Natural killer cell (primary cell): Measurements from ENCODE around the gene CHMP2A. TPM values are rescaled to one million over a fixed set of nuclear protein-coding genes. Genes with fewer than 3 reads are reported as not detected.

Experiments used
- ATAC-seq, 3 donors: fragments of 150-1000 bp in 2 of 3; fragments of 200-7000 bp in 1 of 3; cut with Tn5 transposase; 1 replicate in 1 of 3; 2 replicates in 2 of 3; pipeline ENCODE4 v1.10.0; 2021; ENCODE audit warnings: mild to moderate bottlenecking in 2 of 3, moderate library complexity in 2 of 3
- DNase-seq, 2 donors: peaks; one replicate each; pipeline versions ENCODE4 v3.0.0 to v3.0.0-alpha.2; 2013 to 2021; ENCODE audit warnings: mixed read lengths in 1 of 2
- H3K27ac ChIP-seq: one replicate; pipeline ENCODE4 v1.5.1; 2013; ENCODE audit warnings: mild to moderate bottlenecking, low read length
- H3K27me3 ChIP-seq: one replicate; pipeline ENCODE4 v1.6.1; 2013; ENCODE audit warnings: low read length; ENCODE audit not compliant: control insufficient read depth, insufficient read depth
- H3K36me3 ChIP-seq: one replicate; pipeline ENCODE4 v1.6.1; 2013; ENCODE audit warnings: low read length; ENCODE audit not compliant: control insufficient read depth, insufficient read depth
- H3K4me1 ChIP-seq: one replicate; pipeline ENCODE4 v1.6.1; 2013; ENCODE audit warnings: low read length; ENCODE audit not compliant: control insufficient read depth, insufficient read depth
- H3K4me3 ChIP-seq: one replicate; pipeline ENCODE4 v1.5.1; 2013; ENCODE audit warnings: low read length
- H3K9me3 ChIP-seq: one replicate; pipeline ENCODE4 v1.6.1; 2013; ENCODE audit warnings: low read length; ENCODE audit not compliant: control insufficient read depth, insufficient read depth
- H3K27ac Mint-ChIP-seq, 2 donors: one replicate each; pipeline ENCODE4 v1.8.0; 2022; ENCODE audit warnings: mild to moderate bottlenecking in 2 of 2, mixed read lengths in 2 of 2, moderate library complexity in 1 of 2
- H3K27me3 Mint-ChIP-seq, 2 donors: one replicate each; pipeline ENCODE4 v1.8.0; 2022; ENCODE audit warnings: low read depth in 2 of 2, mixed read lengths in 2 of 2
- H3K36me3 Mint-ChIP-seq: one replicate; pipeline ENCODE4 v1.8.0; 2022; ENCODE audit warnings: mixed read lengths
- H3K4me1 Mint-ChIP-seq, 2 donors: one replicate each; pipeline ENCODE4 v1.8.0; 2022; ENCODE audit warnings: mixed read lengths in 2 of 2
- H3K4me3 Mint-ChIP-seq: one replicate; pipeline ENCODE4 v1.8.0; 2022; ENCODE audit warnings: mild to moderate bottlenecking, moderate library complexity, mixed read lengths
- H3K9me3 Mint-ChIP-seq, 2 donors: one replicate each; pipeline ENCODE4 v1.8.0; 2022; ENCODE audit warnings: mixed read lengths in 2 of 2
- CTCF ChIP-seq: fragments of 200-600 bp; IDR thresholded peaks from one replicate; pipeline ENCODE4 v1.8.0; 2022; ENCODE audit warnings: antibody characterized with exemption
- WGBS: methylation state at CpG from one replicate; pipeline ENCODE4 v1.1.7; 2013; ENCODE audit warnings: missing lambda C conversion rate; ENCODE audit not compliant: insufficient coverage; 5-methylcytosine and 5-hydroxymethylcytosine counted together
- intact Hi-C: fragments of 100-400 bp; cut with micrococcal nuclease; formaldehyde crosslinking; loops from one replicate; pipeline ENCODE4 v1.14.2; 2022
- total RNA-seq, 4 donors: library from RNA; stranded (reverse); fragments of 120-200 nt in 1 of 4; gene quantifications; one replicate each; pipeline versions ENCODE4 v1.2.3 to v1.2.4, GENCODE V29; 2013 to 2022

CHMP2A gene
- total RNA-seq, 3 donors from 2014 or later (not counting 1 experiment from before 2014, with no cell fraction given) = 82.7 to 95.7 (median 94.7) TPM

GRCh38 chr19:58562122-58563033 is 7.5 kb upstream of the CHMP2A start:
- H3K4me3 Mint-ChIP-seq = peak overlapping the region; percentile 84
- H3K27me3 Mint-ChIP-seq = no peaks in the 10 kb centered on the region
- ATAC-seq = no peak
- H3K36me3 ChIP-seq = no peaks in the 10 kb centered on the region
- peak overlapping the region; percentile 31 for H3K4me3 ChIP-seq
- peaks cover 33 to 63% of the 10 kb centered on the region in 2 donors for H3K4me1 Mint-ChIP-seq
- H3K27me3 ChIP-seq = no peaks in the 10 kb centered on the region
- H3K9me3 Mint-ChIP-seq = no peaks in the 10 kb centered on the region
- H3K4me1 ChIP-seq = peaks cover 50% of the 10 kb centered on the region
- 12% methylated on average over 107 of the region's 107 CpGs for WGBS
- peak overlapping the region; percentile 43 to 99 for H3K27ac Mint-ChIP-seq
- no peak for TF ChIP-seq CTCF
- DNase-seq = peak in 1 of 2 donors; percentile 65
- H3K9me3 ChIP-seq = no peaks in the 10 kb centered on the region
- H3K36me3 Mint-ChIP-seq = no peaks in the 10 kb centered on the region
- H3K27ac ChIP-seq = peak overlapping the region; percentile 73
- intact Hi-C loops = no loop called here

- no peaks in the 10 kb centered on the region for H3K27me3 ChIP-seq
- H3K4me3 ChIP-seq = peak overlapping the region; percentile 31
- WGBS = 82% methylated on average over 16 of the region's 16 CpGs
- H3K36me3 ChIP-seq = peaks cover 5% of the 10 kb centered on the region
- intact Hi-C loops = no loop called here
- H3K9me3 ChIP-seq = no peaks in the 10 kb centered on the region
- Mint-ChIP-seq H3K9me3 (no peaks in the 10 kb centered on the region), H3K36me3 (no peaks in the 10 kb centered on the region), H3K4me3 (peak overlapping the region; percentile 84), H3K27ac (peak overlapping the region; percentile 43 to 99), H3K27me3 (no peaks in the 10 kb centered on the region), H3K4me1 (peaks cover 36 to 71% of the 10 kb centered on the region in 2 donors)
- DNase-seq (no peak), ATAC-seq (no peak)
- H3K27ac ChIP-seq = peak overlapping the region; percentile 73
- H3K4me1 ChIP-seq = peaks cover 58% of the 10 kb centered on the region
- no peak for TF ChIP-seq CTCF
These were observed 6.6 kb upstream of the CHMP2A start for GRCh38 chr19:58561373-58562121.

- H3K9me3 ChIP-seq = no peaks in the 10 kb centered on the region
- peak overlapping the region; percentile 73 for H3K27ac ChIP-seq
- H3K4me1 Mint-ChIP-seq = peaks cover 36 to 76% of the 10 kb centered on the region in 2 donors
- no peak overlapping the region for H3K4me3 ChIP-seq
- peaks cover 63% of the 10 kb centered on the region for H3K4me1 ChIP-seq
- no peaks in the 10 kb centered on the region for H3K9me3 Mint-ChIP-seq
- peaks cover 11% of the 10 kb centered on the region for H3K36me3 ChIP-seq
- no peaks in the 10 kb centered on the region for H3K27me3 Mint-ChIP-seq
- no peak for DNase-seq
- no peaks in the 10 kb centered on the region for H3K27me3 ChIP-seq
- peak overlapping the region; percentile 43 to 99 for H3K27ac Mint-ChIP-seq
- no peak for ATAC-seq
- H3K4me3 Mint-ChIP-seq = peak overlapping the region; percentile 98
- no peaks in the 10 kb centered on the region for H3K36me3 Mint-ChIP-seq
- intact Hi-C loops = no loop called here
- TF ChIP-seq CTCF = no peak
These were observed 6.0 kb upstream of the CHMP2A start for GRCh38 chr19:58560921-58561320.
